ENCODE data around the gene TGFB1.

The TGFB1 gene

DNA sequence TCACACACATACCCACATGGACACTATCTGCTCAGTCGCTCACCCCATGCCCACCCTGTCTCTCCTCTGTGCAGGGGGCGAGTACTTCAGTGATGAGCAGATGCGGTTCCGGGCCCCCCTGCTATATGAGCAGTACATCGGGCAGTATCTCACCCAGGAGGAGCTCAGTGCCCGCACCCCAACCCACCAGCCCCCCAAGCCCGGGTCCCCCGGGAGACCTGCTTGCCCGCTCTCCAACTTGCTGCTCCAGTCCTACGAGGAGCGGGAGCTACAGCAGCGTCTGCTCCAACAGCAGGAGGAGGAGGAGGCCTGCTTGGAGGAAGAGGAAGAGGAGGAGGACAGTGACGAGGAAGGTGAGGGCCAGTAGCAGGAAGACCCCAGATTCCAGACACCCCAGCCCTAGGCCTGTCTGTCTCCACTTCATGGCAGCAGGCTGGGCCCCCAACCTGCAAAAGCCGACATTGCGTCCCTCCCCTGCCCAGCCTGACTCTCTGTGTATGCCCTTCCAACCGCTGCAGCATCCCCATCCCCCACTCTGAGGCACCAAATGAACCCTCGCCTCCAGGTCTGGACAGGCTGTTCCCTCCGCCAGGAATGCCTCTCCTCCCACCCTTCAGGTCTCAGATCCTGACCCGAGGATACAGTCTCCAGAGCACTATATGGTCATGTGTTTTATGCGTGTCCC, 34.1 kb downstream of the TGFB1 start:
- DNase-seq, result no peak

- DNase-seq, result no peak
These were observed 34.8 kb downstream of the TGFB1 start for GRCh38 chr19:41318696-41319499.

GRCh38 chr19:41316306-41316920, 37.3 kb downstream of the TGFB1 start:
- DNase-seq, result no peak

GRCh38 chr19:41311613-41312012, 42.1 kb downstream of the TGFB1 start:
- DNase-seq, result no peak

DNA sequence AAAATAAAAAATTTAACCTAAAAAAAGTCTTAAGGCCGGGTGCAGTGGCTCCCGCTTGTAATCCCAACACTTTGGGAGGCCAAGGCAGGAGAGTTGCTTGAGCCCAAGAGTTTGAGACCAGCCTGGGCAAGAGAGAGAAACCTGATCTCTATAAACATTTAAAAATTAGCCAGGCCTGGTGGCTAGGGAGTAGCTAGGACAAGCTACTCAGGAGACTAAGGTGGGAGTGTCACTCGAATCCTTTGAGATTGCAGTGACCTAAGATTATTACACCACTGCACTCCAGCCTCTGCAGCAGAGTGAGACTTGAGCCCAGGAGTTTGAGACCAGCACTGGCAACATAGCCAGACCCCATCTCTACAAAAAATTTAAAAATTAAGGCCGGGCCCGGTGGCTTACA, 42.6 kb downstream of the TGFB1 start:
- no peak for DNase-seq

- peak; percentile 83 for DNase-seq
These were observed 43.5 kb downstream of the TGFB1 start, which contains the start of gene CCDC97 for GRCh38 chr19:41310033-41310831. Gene CCDC97 (plus strand): TSS chr19:41310172. CDS start chr19:41310311, 139 bp downstream.

- DNase-seq, result no peak
These were observed 44.3 kb downstream of the TGFB1 start for GRCh38 chr19:41309180-41310032.

DNA sequence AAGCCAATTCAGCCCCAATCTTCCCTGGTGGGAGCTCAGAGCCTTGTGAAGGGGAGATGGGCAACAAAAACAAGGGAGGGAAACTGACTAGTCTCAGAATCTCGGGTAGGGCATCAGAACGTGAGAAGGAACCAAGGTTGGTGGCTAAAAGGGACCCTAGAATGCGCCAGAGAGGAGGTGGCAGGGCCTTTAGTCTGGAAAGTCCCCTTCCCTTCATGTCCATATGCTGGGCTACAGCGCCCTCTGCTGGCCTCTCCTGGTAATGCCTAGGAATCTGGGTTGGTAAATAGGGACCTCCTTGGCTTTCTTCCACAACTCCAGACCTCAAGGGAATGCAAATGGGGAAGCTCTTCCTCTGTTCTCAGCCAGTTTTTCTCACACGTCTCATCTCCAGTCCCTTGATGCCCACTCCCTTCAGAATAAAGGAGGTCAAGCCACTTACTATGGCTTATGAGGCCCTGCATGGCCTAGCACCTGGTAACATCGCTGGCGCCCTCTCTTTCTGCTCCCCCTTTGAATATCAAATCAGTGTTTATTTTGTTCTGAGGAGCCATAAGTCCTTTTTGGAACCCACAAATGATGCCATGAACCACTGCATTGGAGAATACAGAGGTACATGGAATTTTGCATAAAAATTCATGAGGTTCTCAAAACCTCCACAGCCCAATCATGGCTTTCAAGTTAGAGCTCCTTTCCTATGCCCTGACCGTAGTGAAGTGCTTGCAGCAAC, 45.1 kb downstream of the TGFB1 start:
- peak; percentile 88 for DNase-seq

- no peak for DNase-seq
These were observed 45.7 kb downstream of the TGFB1 start for GRCh38 chr19:41307954-41308449.

DNA sequence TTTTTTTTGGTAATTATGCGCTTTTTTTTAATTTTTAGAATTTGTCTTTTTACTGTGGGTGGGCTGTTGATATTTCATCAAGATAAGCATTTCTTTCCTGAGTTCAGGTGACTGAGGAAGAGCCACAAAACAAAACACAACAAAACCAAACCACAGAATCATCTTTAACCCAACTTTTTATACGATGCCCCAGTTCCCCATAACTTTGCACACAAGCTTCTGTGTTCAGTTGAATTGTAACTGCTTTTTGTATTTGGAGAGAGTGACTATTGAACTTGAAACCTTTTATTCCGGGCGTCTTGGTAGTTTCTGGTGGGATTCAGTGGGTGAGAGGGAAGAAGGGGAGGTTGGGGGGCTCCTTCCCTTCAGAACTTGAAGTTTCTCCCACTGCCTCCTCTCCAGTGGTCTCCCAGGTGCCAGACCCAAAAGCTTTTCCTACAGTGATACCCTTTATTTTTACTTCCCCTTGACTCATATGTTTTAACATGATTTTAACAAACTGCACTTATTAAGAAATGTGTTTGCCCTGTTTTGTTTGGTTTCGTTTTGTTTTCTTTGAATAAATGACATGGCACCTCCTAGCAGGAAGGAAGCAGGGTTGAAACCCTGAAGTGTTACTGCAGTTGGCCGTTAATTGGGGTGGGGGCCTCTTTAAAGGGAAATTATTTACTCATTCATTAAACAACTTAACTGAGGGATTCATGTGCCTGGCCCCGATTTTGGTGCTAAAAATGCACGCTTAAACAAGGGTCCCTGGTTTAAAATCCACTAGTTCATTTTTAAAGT, 46.4 kb downstream of the TGFB1 start:
- DNase-seq, result no peak

- DNase-seq, result no peak
These were observed 47.6 kb downstream of the TGFB1 start for GRCh38 chr19:41305927-41306793.

- no peak for DNase-seq
These were observed 48.8 kb downstream of the TGFB1 start for GRCh38 chr19:41304706-41305483.

GRCh38 chr19:41303954-41304353, 49.8 kb downstream of the TGFB1 start:
- DNase-seq, result no peak

DNA sequence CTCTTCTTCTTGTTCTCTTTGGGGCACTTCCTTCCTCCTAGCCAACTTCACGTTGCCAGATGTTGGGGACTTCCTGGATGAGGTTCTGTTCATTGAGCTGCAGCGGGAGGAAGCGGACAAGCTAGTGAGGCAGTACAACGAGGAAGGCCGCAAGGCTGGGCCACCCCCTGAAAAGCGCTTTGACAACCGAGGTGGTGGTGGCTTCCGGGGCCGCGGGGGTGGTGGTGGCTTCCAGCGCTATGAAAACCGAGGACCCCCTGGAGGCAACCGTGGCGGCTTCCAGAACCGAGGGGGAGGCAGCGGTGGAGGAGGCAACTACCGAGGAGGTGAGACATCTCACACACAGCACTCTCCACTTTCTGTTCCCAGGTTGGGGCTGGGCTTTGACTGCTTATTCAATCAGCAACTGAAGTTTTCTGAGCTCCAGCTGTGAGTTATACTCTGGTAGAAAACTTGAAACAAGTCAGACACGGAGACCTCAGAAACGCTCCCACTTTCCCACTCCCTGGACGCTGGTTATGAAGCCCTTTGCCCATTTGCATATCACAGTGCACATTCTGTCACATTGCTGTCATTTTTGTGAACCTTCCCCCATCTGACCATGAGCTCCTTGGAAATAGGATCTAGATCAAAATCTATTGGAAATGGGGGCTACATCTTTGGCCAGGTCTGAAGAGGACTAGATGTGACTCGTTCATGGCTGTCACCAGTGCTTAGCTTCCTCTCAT, 50.9 kb downstream of the TGFB1 start:
- peak; percentile 80 for DNase-seq

- DNase-seq, result no peak
These were observed 53.2 kb downstream of the TGFB1 start for GRCh38 chr19:41300555-41300954.

DNA sequence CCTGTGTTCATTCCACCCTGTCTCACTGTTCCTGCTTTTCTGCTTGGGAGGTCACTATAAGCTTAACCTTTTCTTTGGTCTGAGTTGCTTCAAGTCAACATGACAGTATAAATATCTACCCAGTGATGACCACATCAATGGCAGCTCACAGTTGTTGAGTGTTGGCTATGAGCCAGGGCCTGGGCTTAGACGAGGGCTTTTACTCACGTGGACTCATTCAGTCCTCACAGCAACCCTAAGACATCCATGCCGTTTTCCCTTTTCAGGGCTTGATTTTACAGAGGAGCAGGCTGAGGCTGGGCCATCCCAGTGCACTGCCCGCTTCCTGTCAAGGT, 54.0 kb downstream of the TGFB1 start:
- DNase-seq, result peak; percentile 31

DNA sequence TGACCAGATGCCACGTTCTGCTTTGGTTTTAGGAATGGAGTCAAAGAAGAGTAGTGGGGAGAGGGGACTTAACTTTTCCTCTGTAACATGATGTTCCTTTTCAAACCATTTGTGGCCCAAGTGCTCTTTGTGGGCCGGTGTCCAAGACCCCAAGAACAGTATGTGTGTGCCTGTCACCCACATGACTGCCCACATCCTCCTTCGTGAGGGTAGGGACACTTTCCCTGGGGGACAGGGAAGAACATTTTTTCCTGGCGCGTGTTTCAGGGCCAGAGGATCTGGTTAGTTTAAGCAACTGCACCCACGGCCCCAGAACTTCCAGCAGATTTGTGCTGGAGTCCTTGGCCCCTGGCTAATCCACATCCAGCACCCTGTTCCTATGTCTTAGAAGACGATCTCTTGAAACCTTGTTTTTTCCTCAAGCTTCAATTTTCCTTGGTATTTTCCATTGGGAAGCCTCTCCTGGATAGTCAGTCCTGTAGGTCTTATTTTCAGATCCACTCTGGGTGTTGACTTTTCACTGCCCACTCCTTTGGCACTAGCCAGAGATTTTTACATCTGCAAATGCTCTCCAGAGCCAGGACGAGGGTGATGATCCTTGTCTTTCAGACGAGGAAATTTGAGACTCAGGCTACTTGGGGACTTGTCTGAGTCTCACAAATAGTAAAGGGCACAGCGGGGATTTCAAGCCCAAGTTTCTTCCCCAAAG, 54.5 kb downstream of the TGFB1 start:
- DNase-seq, result no peak
